ENCODE data around the gene MYO15B.

- no peak for TF ChIP-seq CTCF (IDR thresholded peaks at IDR 0.05)
- no peak for TF ChIP-seq POLR2A (IDR thresholded peaks at IDR 0.05)
These were observed 46.8 kb downstream of the MYO15B start for GRCh38 chr17:75634376-75634740.
